ENCODE results near the gene PIEZO2. TPM values are rescaled to one million over a fixed set of nuclear protein-coding genes. Genes with fewer than 3 reads are reported as not detected.
"Not testable (repeated sequence)": the region's sequence is repeated elsewhere in the genome, so short reads cannot be mapped to it uniquely, and the experiment has no call there.

Gene PIEZO2
- 10 to 100 TPM; 16.8 to 23.5 (median 17.9) TPM for polyA plus RNA-seq (ENCODE audit: insufficient read length in 4 of 4)

GRCh38 chr18:11149441-11150270, at the start of gene PIEZO2:
PIEZO2 (minus strand) TSS chr18:11149569; CDS start chr18:11148588, 981 bp downstream.
- DNase-seq (ENCODE audit: low read depth in 4 of 4, low spot score in 3 of 4): peak in 2 of 4 donors; percentile 37 to 39

GRCh38 chr18:11183637-11184036, 34.3 kb upstream of the PIEZO2 start:
- DNase-seq (ENCODE audit: low read depth in 4 of 4, low spot score in 3 of 4): no peak

- DNase-seq (ENCODE audit: low read depth in 4 of 4, low spot score in 3 of 4): not testable (repeated sequence)
Observed at GRCh38 chr18:11181629-11182028, 32.3 kb upstream of the PIEZO2 start.

- no peak for DNase-seq (ENCODE audit: low read depth in 4 of 4, low spot score in 3 of 4)
Observed at GRCh38 chr18:11179959-11180519, 30.7 kb upstream of the PIEZO2 start.

- DNase-seq (ENCODE audit: low read depth in 4 of 4, low spot score in 3 of 4): no peak
Observed at GRCh38 chr18:11178951-11179549, 29.7 kb upstream of the PIEZO2 start.

GRCh38 chr18:11177382-11177781, 28.0 kb upstream of the PIEZO2 start:
- DNase-seq (ENCODE audit: low read depth in 4 of 4, low spot score in 3 of 4): no peak

GRCh38 chr18:11176481-11176881, 27.1 kb upstream of the PIEZO2 start:
- DNase-seq (ENCODE audit: low read depth in 4 of 4, low spot score in 3 of 4): no peak

GRCh38 chr18:11175266-11175979, 26.1 kb upstream of the PIEZO2 start:
- no peak for DNase-seq (ENCODE audit: low read depth in 4 of 4, low spot score in 3 of 4)

GRCh38 chr18:11174179-11174578, 24.8 kb upstream of the PIEZO2 start:
- not testable (repeated sequence) for DNase-seq (ENCODE audit: low read depth in 4 of 4, low spot score in 3 of 4)

- no peak for DNase-seq (ENCODE audit: low read depth in 4 of 4, low spot score in 3 of 4)
Observed at GRCh38 chr18:11167778-11168177, 18.4 kb upstream of the PIEZO2 start.

GRCh38 chr18:11165952-11166351, 16.6 kb upstream of the PIEZO2 start:
- no peak for DNase-seq (ENCODE audit: low read depth in 4 of 4, low spot score in 3 of 4)

GRCh38 chr18:11165138-11165537, 15.8 kb upstream of the PIEZO2 start:
- DNase-seq (ENCODE audit: low read depth in 4 of 4, low spot score in 3 of 4): no peak

GRCh38 chr18:11163665-11164064, 14.3 kb upstream of the PIEZO2 start:
- no peak for DNase-seq (ENCODE audit: low read depth in 4 of 4, low spot score in 3 of 4)

GRCh38 chr18:11162889-11163288, 13.5 kb upstream of the PIEZO2 start:
- DNase-seq (ENCODE audit: low read depth in 4 of 4, low spot score in 3 of 4): no peak

- DNase-seq (ENCODE audit: low read depth in 4 of 4, low spot score in 3 of 4): no peak
Observed at GRCh38 chr18:11162462-11162861, 13.1 kb upstream of the PIEZO2 start.

GRCh38 chr18:11160313-11160712, 10.9 kb upstream of the PIEZO2 start:
- DNase-seq (ENCODE audit: low read depth in 4 of 4, low spot score in 3 of 4): no peak

GRCh38 chr18:11159844-11160243, 10.5 kb upstream of the PIEZO2 start:
- no peak for DNase-seq (ENCODE audit: low read depth in 4 of 4, low spot score in 3 of 4)

- no peak for DNase-seq (ENCODE audit: low read depth in 4 of 4, low spot score in 3 of 4)
Observed at GRCh38 chr18:11156978-11157377, 7.6 kb upstream of the PIEZO2 start.

GRCh38 chr18:11155034-11155759, 5.8 kb upstream of the PIEZO2 start:
- no peak for DNase-seq (ENCODE audit: low read depth in 4 of 4, low spot score in 3 of 4)

GRCh38 chr18:11154368-11154989, 5.1 kb upstream of the PIEZO2 start:
- peak in 1 of 4 donors; percentile 37 for DNase-seq (ENCODE audit: low read depth in 4 of 4, low spot score in 3 of 4)
